ACHN (cell line): ENCODE data around the gene MALRD1.
"Not testable (repeated sequence)": the region's sequence is repeated elsewhere in the genome, so short reads cannot be mapped to it uniquely, and the experiment has no call there.

Source experiments
- DNase-seq: peaks from one replicate; pipeline ENCODE4 v3.0.0-alpha.2; 2015
- in situ Hi-C: cut with HindIII; loops from 2 replicates; pipeline ENCODE4 v1.10.0; 2017; ENCODE audit warnings: low sequenced_read_pairs, low pct_ligation_motif_present, low pct_unique_long_range_greater_than_20kb

Gene MALRD1

DNA sequence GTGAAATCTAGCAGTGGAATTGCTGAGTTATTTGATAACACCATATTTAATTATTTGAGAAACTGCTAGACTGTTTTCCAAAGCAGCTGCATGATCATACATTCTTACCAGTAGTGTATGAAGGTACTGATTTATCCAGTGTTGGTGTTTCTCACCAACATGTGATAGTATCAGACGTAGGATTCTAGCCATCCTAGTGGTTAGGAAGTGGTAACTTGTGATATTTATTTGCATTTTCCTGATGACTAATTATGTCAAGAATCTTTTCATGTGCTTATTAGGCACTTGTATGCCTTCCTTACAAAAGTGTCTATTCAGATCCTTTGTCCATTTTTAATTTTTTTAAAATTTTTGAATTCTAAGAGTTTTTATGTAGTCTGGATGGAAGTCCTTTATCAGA, 713.4 kb downstream of the MALRD1 start:
- in situ Hi-C loops: no loop called here
- DNase-seq: no peak

GRCh38 chr10:19764111-19764510, 715.5 kb downstream of the MALRD1 start:
- DNase-seq: no peak
- in situ Hi-C loops: no loop called here

GRCh38 chr10:19767876-19768275, 719.3 kb downstream of the MALRD1 start:
- in situ Hi-C loops: no loop called here
- DNase-seq: peak; percentile 1

- in situ Hi-C loops, DNase-seq: not testable (repeated sequence)
Observed at GRCh38 chr10:19769826-19770225, 721.2 kb downstream of the MALRD1 start.

- no peak for DNase-seq
- in situ Hi-C loops: no loop called here
Observed at GRCh38 chr10:19772972-19773371, 724.4 kb downstream of the MALRD1 start.

GRCh38 chr10:19775296-19775695, 726.7 kb downstream of the MALRD1 start:
- in situ Hi-C loops: no loop called here
- DNase-seq: no peak

GRCh38 chr10:19777806-19778205, 729.2 kb downstream of the MALRD1 start:
- in situ Hi-C loops: no loop called here

DNA sequence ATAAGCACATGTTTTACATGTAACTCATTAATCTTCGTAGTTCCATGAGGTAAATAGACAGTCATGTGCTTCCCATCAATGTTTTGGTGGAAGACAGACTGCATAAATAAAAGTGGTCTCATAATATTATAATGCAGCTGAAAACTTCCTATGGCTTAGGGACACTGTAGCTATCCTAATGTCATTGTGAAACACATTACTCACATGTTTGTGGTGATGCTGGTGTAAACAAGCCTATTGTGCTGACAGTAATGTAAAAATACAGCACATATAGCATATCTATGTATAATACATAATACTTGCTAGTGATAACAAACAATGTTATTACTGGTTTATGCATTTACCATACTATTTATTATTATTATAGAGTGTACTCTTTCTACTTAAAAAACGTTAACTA, 730.4 kb downstream of the MALRD1 start:
- in situ Hi-C loops: no loop called here
- no peak for DNase-seq

More at GRCh38 chr10:19777806-19778205, 729.2 kb downstream of the MALRD1 start:
- no peak for DNase-seq

- in situ Hi-C loops: no loop called here
- no peak for DNase-seq
Observed at GRCh38 chr10:19782430-19783089, 734.0 kb downstream of the MALRD1 start.

DNA sequence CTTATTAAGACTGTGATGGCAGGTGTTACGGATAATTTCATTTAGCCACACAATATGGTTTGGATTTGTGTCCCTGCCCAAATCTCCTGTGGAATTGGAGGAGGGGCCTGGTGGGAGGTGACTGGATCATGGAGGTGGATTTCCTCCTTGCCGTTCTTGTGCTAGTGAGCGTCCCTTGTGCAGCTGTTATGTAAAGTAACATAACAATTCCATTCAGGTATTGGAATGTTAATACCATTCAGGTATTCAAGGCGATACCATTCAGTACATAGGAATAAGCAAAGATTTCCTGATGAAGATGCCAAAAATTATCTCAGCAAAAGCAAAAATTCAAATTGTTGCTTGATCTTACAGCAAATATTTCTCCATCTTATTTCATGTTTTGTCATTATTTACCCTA, 735.1 kb downstream of the MALRD1 start:
- in situ Hi-C loops: no loop called here

More for the DNA sequence above, 735.1 kb downstream of the MALRD1 start:
- DNase-seq: no peak
